Measurements from ENCODE around the gene ABHD5.

The ABHD5 gene

GRCh38 chr3:43776101-43776500 lies 85.4 kb downstream of the ABHD5 start:
- Mint-ChIP-seq H3K27me3 (no peaks in the 10 kb centered on the region), H3K36me3 (ENCODE audit: low read depth) (no peaks in the 10 kb centered on the region), H3K4me3 (no peak overlapping the region), H3K9me3 (no peaks in the 10 kb centered on the region), H3K27ac (no peak overlapping the region), H3K4me1 (ENCODE audit: low read depth) (peaks cover 28% of the 10 kb centered on the region)
- intact Hi-C loops (cut with micrococcal nuclease): no loop called here

- Mint-ChIP-seq H3K27me3 (no peaks in the 10 kb centered on the region), H3K9me3 (no peaks in the 10 kb centered on the region), H3K4me3 (no peak overlapping the region), H3K36me3 (ENCODE audit: low read depth) (no peaks in the 10 kb centered on the region), H3K4me1 (ENCODE audit: low read depth) (no peaks in the 10 kb centered on the region), H3K27ac (no peak overlapping the region)
- intact Hi-C loops (cut with micrococcal nuclease): no loop called here
These were observed 89.1 kb downstream of the ABHD5 start for GRCh38 chr3:43779850-43780249.

GRCh38 chr3:43782541-43782940 lies 91.8 kb downstream of the ABHD5 start:
- H3K27ac Mint-ChIP-seq: no peak overlapping the region
- H3K27me3 Mint-ChIP-seq: no peaks in the 10 kb centered on the region
- H3K9me3 Mint-ChIP-seq: no peaks in the 10 kb centered on the region
- H3K4me1 Mint-ChIP-seq (ENCODE audit: low read depth): no peaks in the 10 kb centered on the region
- no peak overlapping the region for H3K4me3 Mint-ChIP-seq
- no peaks in the 10 kb centered on the region for H3K36me3 Mint-ChIP-seq (ENCODE audit: low read depth)
- intact Hi-C loops (cut with micrococcal nuclease): no loop called here

Measured in dendritic cell treated with granulocyte-macrophage colony-stimulating factor and Interleukin-4, amounts not matched to agents 40 ng/mL and 50 ng/mL, for 4 days (primary cell).